Retinal pigment epithelial cell (primary cell): ENCODE data around the gene GOLGA8N.
"Not testable (repeated sequence)": the region's sequence is repeated elsewhere in the genome, so short reads cannot be mapped to it uniquely, and the experiment has no call there.

Experiments
- DNase-seq: peaks from one replicate; pipeline ENCODE4 v3.0.0-alpha.2; 2010; ENCODE audit warnings: low read depth
- H3K4me3 ChIP-seq: 2 replicates; pipeline ENCODE4 v1.5.1; 2011; ENCODE audit warnings: mild to moderate bottlenecking, low read length, control low read depth, moderate library complexity
- CTCF ChIP-seq: conservative IDR thresholded peaks from 2 replicates; pipeline ENCODE4 v1.5.1; 2011; ENCODE audit warnings: low read depth, low read length, control low read depth, inconsistent platforms

The GOLGA8N gene

GRCh38 chr15:32593151-32593550 lies at the start of gene GOLGA8N:
TSS of gene GOLGA8N (plus strand) at chr15:32593456.
- not testable (repeated sequence) for DNase-seq, H3K4me3 ChIP-seq

GRCh38 chr15:32543456-32543855 lies 49.8 kb upstream of the GOLGA8N start:
- not testable (repeated sequence) for DNase-seq, H3K4me3 ChIP-seq

- H3K4me3 ChIP-seq, DNase-seq: not testable (repeated sequence)
Observed at GRCh38 chr15:32545129-32545528, 48.1 kb upstream of the GOLGA8N start.

- DNase-seq, H3K4me3 ChIP-seq: not testable (repeated sequence)
Observed at GRCh38 chr15:32554587-32554986, 38.7 kb upstream of the GOLGA8N start.

GRCh38 chr15:32562198-32562597 lies 31.1 kb upstream of the GOLGA8N start:
- DNase-seq, H3K4me3 ChIP-seq: not testable (repeated sequence)

GRCh38 chr15:32568988-32569387 lies 24.3 kb upstream of the GOLGA8N start:
- DNase-seq, H3K4me3 ChIP-seq: not testable (repeated sequence)

- H3K4me3 ChIP-seq, DNase-seq: not testable (repeated sequence)
Observed at GRCh38 chr15:32578482-32578881, 14.8 kb upstream of the GOLGA8N start.

GRCh38 chr15:32585844-32586243 lies 7.4 kb upstream of the GOLGA8N start:
- not testable (repeated sequence) for DNase-seq, H3K4me3 ChIP-seq

- not testable (repeated sequence) for H3K4me3 ChIP-seq, DNase-seq
Observed at GRCh38 chr15:32609518-32609917, 16.3 kb downstream of the GOLGA8N start.

GRCh38 chr15:32610719-32611118 lies 17.5 kb downstream of the GOLGA8N start:
- H3K4me3 ChIP-seq, DNase-seq: not testable (repeated sequence)
- peak; percentile 2 for TF ChIP-seq CTCF

GRCh38 chr15:32614712-32615050 lies 21.4 kb downstream of the GOLGA8N start:
- H3K4me3 ChIP-seq: peak overlapping the region; percentile 84
- not testable (repeated sequence) for DNase-seq

- H3K4me3 ChIP-seq: peak within 1 kb of the TSS; percentile 84
- DNase-seq: peak; percentile 76
Observed at GRCh38 chr15:32615051-32615870, 22.0 kb downstream of the GOLGA8N start, which contains the start of gene ARHGAP11A. TSS of gene ARHGAP11A (plus strand) at chr15:32615504. CDS start at chr15:32616212, 708 bp downstream.

- not testable (repeated sequence) for DNase-seq
- peak overlapping the region; percentile 84 for H3K4me3 ChIP-seq
Observed at GRCh38 chr15:32615871-32616426, 22.7 kb downstream of the GOLGA8N start.

GRCh38 chr15:32636410-32636809 lies 43.2 kb downstream of the GOLGA8N start:
- DNase-seq: no peak

More at GRCh38 chr15:32636410-32636809, 43.2 kb downstream of the GOLGA8N start:
- no peak for TF ChIP-seq CTCF
- no peak overlapping the region for H3K4me3 ChIP-seq
